Astrocyte (in vitro differentiated cells and primary cell): Measurements from ENCODE around the gene NLGN4Y. TPM values are rescaled to one million over a fixed set of nuclear protein-coding genes. Genes with fewer than 3 reads are reported as not detected.

Source experiments
- DNase-seq: peaks from one replicate; pipeline ENCODE4 v3.0.0-alpha.2; 2010; ENCODE audit warnings: low read depth
- FAIRE-seq: peaks from 2 replicates; lab custom pipeline; 2011; peaks lifted over from hg19 to GRCh38; lab: Jason Lieb, UNC
- H2AFZ ChIP-seq: 2 replicates; pipeline ENCODE4 v1.6.0; 2012; ENCODE audit warnings: low read depth, low read length, inconsistent platforms
- H3K27ac ChIP-seq: 2 replicates; pipeline ENCODE4 v1.5.1; 2011; ENCODE audit warnings: low read depth, low read length, inconsistent platforms
- H3K27me3 ChIP-seq: 2 replicates; pipeline ENCODE4 v1.6.0; 2011; ENCODE audit warnings: low read length, inconsistent platforms; ENCODE audit not compliant: insufficient read depth
- H3K36me3 ChIP-seq: 2 replicates; pipeline ENCODE4 v1.5.1; 2011; ENCODE audit warnings: low read length, inconsistent platforms; ENCODE audit not compliant: insufficient read depth
- H3K4me1 ChIP-seq: 2 replicates; pipeline ENCODE4 v1.5.1; 2011; ENCODE audit warnings: low read length, inconsistent platforms; ENCODE audit not compliant: insufficient read depth
- H3K4me2 ChIP-seq: 2 replicates; pipeline ENCODE4 v1.6.0; 2012; ENCODE audit warnings: low read length, inconsistent platforms
- H3K4me3 ChIP-seq: 2 replicates; pipeline ENCODE4 v1.5.1; 2011; ENCODE audit warnings: low read depth, mild to moderate bottlenecking, low read length, inconsistent platforms; ENCODE audit not compliant: insufficient read depth
- H3K79me2 ChIP-seq: 2 replicates; pipeline ENCODE4 v1.6.0; 2012; ENCODE audit warnings: mild to moderate bottlenecking, low read length, inconsistent platforms; ENCODE audit not compliant: insufficient read depth
- H3K9ac ChIP-seq: 2 replicates; pipeline ENCODE4 v1.6.0; 2012; ENCODE audit warnings: mild to moderate bottlenecking, low read length, inconsistent platforms
- H3K9me3 ChIP-seq: 2 replicates; pipeline ENCODE4 v1.5.1; 2012; ENCODE audit warnings: low read depth, mild to moderate bottlenecking, low read length, inconsistent platforms; ENCODE audit not compliant: insufficient read depth
- H4K20me1 ChIP-seq: 2 replicates; pipeline ENCODE4 v1.6.0; 2012; ENCODE audit warnings: low read length, inconsistent platforms; ENCODE audit not compliant: insufficient read depth
- H3K27ac Mint-ChIP-seq: one replicate; pipeline ENCODE4 v1.8.0; 2021; ENCODE audit warnings: mild to moderate bottlenecking, mixed read lengths; ENCODE audit not compliant: unreplicated experiment
- H3K27me3 Mint-ChIP-seq: one replicate; pipeline ENCODE4 v1.8.0; 2021; ENCODE audit warnings: low read depth, mixed read lengths; ENCODE audit not compliant: unreplicated experiment
- H3K36me3 Mint-ChIP-seq: one replicate; pipeline ENCODE4 v1.8.0; 2021; ENCODE audit warnings: low read depth, mixed read lengths; ENCODE audit not compliant: unreplicated experiment
- H3K4me1 Mint-ChIP-seq: one replicate; pipeline ENCODE4 v1.8.0; 2021; ENCODE audit warnings: low read depth, mixed read lengths; ENCODE audit not compliant: unreplicated experiment
- H3K4me3 Mint-ChIP-seq: one replicate; pipeline ENCODE4 v1.8.0; 2021; ENCODE audit warnings: mild to moderate bottlenecking, moderate library complexity, mixed read lengths; ENCODE audit not compliant: unreplicated experiment
- H3K9me3 Mint-ChIP-seq: one replicate; pipeline ENCODE4 v1.8.0; 2021; ENCODE audit warnings: mild to moderate bottlenecking, mixed read lengths; ENCODE audit not compliant: unreplicated experiment
- EZH2 ChIP-seq: IDR thresholded peaks from 2 replicates; pipeline ENCODE4 v1.6.1; 2012; ENCODE audit warnings: mild to moderate bottlenecking, low read length, inconsistent platforms; ENCODE audit not compliant: insufficient read depth
- total RNA-seq: library from RNA; stranded (reverse); gene quantifications from 2 replicates; pipeline ENCODE4 v1.2.1, GENCODE V29; 2021
- TF ChIP-seq, protein P1 (sequence below): IDR thresholded peaks from 2 replicates; pipeline ENCODE4 v1.5.1; 2011; ENCODE audit warnings: low read depth, mild to moderate bottlenecking, inconsistent platforms, low read length, moderate library complexity; ENCODE audit not compliant: insufficient read depth

The NLGN4Y gene
- total RNA-seq, 1 donor from 2014 or later, result 19.7 TPM

GRCh38 chrY:14822201-14822600, 297.9 kb downstream of the NLGN4Y start:
- H3K9me3 ChIP-seq, result no peaks in the 10 kb centered on the region
- DNase-seq (no peak), FAIRE-seq (no peak)
- H3K9me3 Mint-ChIP-seq, result no peaks in the 10 kb centered on the region
- no peaks in the 10 kb centered on the region for H3K27me3 Mint-ChIP-seq
- H3K27ac Mint-ChIP-seq, result no peak overlapping the region
- no peaks in the 10 kb centered on the region for H3K79me2 ChIP-seq
- H3K27me3 ChIP-seq, result no peaks in the 10 kb centered on the region
- H3K4me3 Mint-ChIP-seq, result no peak overlapping the region
- no peaks in the 10 kb centered on the region for H4K20me1 ChIP-seq
- no peaks in the 10 kb centered on the region for H3K36me3 ChIP-seq
- H2AFZ ChIP-seq, result no peak overlapping the region
- H3K4me2 ChIP-seq, result peak overlapping the region; percentile 64
- H3K4me1 ChIP-seq, result peaks cover 15% of the 10 kb centered on the region
- no peak overlapping the region for H3K4me3 ChIP-seq
- H3K27ac ChIP-seq, result peak overlapping the region; percentile 41
- H3K4me1 Mint-ChIP-seq, result peaks cover 11% of the 10 kb centered on the region
- TF ChIP-seq EZH2, result no peak
- TF ChIP-seq, protein P1, sequence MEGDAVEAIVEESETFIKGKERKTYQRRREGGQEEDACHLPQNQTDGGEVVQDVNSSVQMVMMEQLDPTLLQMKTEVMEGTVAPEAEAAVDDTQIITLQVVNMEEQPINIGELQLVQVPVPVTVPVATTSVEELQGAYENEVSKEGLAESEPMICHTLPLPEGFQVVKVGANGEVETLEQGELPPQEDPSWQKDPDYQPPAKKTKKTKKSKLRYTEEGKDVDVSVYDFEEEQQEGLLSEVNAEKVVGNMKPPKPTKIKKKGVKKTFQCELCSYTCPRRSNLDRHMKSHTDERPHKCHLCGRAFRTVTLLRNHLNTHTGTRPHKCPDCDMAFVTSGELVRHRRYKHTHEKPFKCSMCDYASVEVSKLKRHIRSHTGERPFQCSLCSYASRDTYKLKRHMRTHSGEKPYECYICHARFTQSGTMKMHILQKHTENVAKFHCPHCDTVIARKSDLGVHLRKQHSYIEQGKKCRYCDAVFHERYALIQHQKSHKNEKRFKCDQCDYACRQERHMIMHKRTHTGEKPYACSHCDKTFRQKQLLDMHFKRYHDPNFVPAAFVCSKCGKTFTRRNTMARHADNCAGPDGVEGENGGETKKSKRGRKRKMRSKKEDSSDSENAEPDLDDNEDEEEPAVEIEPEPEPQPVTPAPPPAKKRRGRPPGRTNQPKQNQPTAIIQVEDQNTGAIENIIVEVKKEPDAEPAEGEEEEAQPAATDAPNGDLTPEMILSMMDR, result no peak
- H3K36me3 Mint-ChIP-seq, result no peaks in the 10 kb centered on the region
- H3K9ac ChIP-seq, result peak overlapping the region; percentile 32

DNA sequence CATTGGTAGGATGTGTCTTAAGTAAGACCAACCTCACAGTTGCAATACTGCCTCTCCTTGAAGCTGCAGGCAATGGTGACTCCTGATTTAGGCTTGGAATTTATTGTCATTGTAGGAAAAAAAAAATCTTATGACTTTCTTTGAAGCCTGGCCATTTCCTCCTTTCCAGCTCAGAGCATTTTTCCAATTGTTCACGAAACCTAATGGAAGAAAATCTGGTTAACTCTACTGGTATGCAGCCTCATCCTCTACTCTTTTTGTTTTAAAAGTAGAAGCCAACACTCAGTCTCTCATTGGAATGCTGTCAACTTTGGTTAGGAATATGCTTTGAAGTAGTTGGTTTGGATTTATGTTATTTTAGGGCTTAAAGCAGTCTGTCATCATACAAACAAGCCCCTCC, 298.6 kb downstream of the NLGN4Y start:
- FAIRE-seq (no peak), DNase-seq (no peak)
- Mint-ChIP-seq H3K4me1 (peaks cover 11% of the 10 kb centered on the region), H3K36me3 (no peaks in the 10 kb centered on the region), H3K27me3 (no peaks in the 10 kb centered on the region), H3K9me3 (no peaks in the 10 kb centered on the region), H3K4me3 (no peak overlapping the region), H3K27ac (peak overlapping the region; percentile 66)
- Histone ChIP-seq H3K27ac (peak overlapping the region; percentile 41), H3K79me2 (no peaks in the 10 kb centered on the region), H3K4me1 (peaks cover 15% of the 10 kb centered on the region), H4K20me1 (no peaks in the 10 kb centered on the region), H3K4me3 (no peak overlapping the region), H3K27me3 (no peaks in the 10 kb centered on the region), H3K9ac (peak overlapping the region; percentile 32), H3K9me3 (no peaks in the 10 kb centered on the region), H3K36me3 (no peaks in the 10 kb centered on the region), H2AFZ (no peak overlapping the region), H3K4me2 (peak overlapping the region; percentile 64)
- TF ChIP-seq, protein P1, result no peak
- TF ChIP-seq EZH2, result no peak

DNA sequence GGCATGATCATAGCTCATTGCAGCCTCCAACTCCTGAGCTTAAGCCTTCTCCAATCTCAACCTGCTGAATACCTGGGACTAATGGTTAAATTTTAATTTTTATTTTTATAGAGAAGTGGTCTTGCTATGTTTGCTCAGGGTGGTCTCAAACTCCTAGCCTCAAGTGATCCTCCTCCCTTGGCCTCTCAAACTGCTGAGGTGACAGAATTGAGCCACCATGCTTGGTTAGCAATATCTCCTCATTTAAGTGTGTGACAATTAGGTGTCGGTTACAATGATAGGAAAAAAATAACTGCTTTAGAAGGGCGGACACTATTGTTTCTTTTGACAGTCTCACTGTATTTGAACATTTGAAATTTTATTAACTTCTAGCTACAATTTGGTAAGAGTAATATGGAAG, 300.3 kb downstream of the NLGN4Y start:
- no peaks in the 10 kb centered on the region for H3K27me3 Mint-ChIP-seq
- Histone ChIP-seq H3K9me3 (no peaks in the 10 kb centered on the region), H3K4me1 (peaks cover 27% of the 10 kb centered on the region), H3K27me3 (no peaks in the 10 kb centered on the region), H2AFZ (no peak overlapping the region), H3K36me3 (no peaks in the 10 kb centered on the region), H4K20me1 (no peaks in the 10 kb centered on the region), H3K4me3 (no peak overlapping the region), H3K79me2 (no peaks in the 10 kb centered on the region), H3K4me2 (no peak overlapping the region), H3K9ac (no peak overlapping the region), H3K27ac (no peak overlapping the region)
- FAIRE-seq (no peak), DNase-seq (no peak)
- H3K4me1 Mint-ChIP-seq, result peaks cover 11% of the 10 kb centered on the region
- H3K4me3 Mint-ChIP-seq, result no peak overlapping the region
- no peak for TF ChIP-seq EZH2
- TF ChIP-seq, protein P1, result no peak
- no peaks in the 10 kb centered on the region for H3K9me3 Mint-ChIP-seq
- no peaks in the 10 kb centered on the region for H3K36me3 Mint-ChIP-seq
- H3K27ac Mint-ChIP-seq, result no peak overlapping the region
